Left ventricle myocardium superior (tissue), 1 donor: ENCODE measurements around the gene SEMA4C. TPM values are rescaled to one million over a fixed set of nuclear protein-coding genes. Genes with fewer than 3 reads are reported as not detected.
"Not testable (repeated sequence)": the region's sequence is repeated elsewhere in the genome, so short reads cannot be mapped to it uniquely, and the experiment has no call there.

Source experiments
- ATAC-seq: fragments of 200-7000 bp; cut with Tn5 transposase; one replicate; pipeline ENCODE4 v1.9.1; 2020; ENCODE audit warnings: mild to moderate bottlenecking, moderate library complexity
- DNase-seq: peaks from one replicate; pipeline ENCODE4 v3.0.0-alpha.2; 2020
- intact Hi-C: fragments of 100-400 bp; cut with micrococcal nuclease; formaldehyde crosslinking; loops from one replicate; pipeline ENCODE4 v1.11.0; 2022
- total RNA-seq: library from RNA; stranded (reverse); fragmentation: NEBNext Ultra II Directional; extraction: Animal tissue kit (Norgen Biotek cat#: 25700); gene quantifications from one replicate; pipeline ENCODE4 v1.2.1, GENCODE V29; 2021
- donor health status: DM: no; HTN: yes; CAD: no; lungs with severe emphysema.

SEMA4C gene
- total RNA-seq, 1 donor from 2014 or later: 17.0 TPM

- ATAC-seq: peak; percentile 14
- DNase-seq: no peak
Observed at GRCh38 chr2:96898641-96899412, 28.9 kb upstream of the SEMA4C start.

DNA sequence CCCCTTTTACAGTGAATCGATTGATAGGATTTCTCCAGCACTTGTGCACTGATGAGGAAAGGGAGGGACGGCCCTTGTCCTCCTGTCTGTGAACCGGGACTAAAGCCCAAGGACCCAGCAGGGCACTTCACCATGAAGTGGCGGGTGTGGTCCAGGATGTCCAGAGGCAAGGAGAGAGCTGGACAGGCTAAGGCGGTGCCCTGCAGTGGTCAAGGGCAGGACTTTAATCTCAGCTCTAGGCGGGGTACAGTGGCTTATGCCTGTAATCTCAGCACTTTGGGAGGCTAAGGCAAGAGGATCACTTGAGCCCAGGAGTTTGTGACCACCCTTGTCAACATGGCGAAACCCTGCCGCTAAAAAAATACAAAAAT is 28.2 kb upstream of the SEMA4C start:
- no peak for DNase-seq
- no peak for ATAC-seq
- intact Hi-C loops: no loop called here

More at GRCh38 chr2:96898641-96899412, 28.9 kb upstream of the SEMA4C start:
- intact Hi-C loops: no loop called here

- no peak for ATAC-seq
Observed at GRCh38 chr2:96897491-96898134, 27.7 kb upstream of the SEMA4C start.

GRCh38 chr2:96895746-96896651 is 26.1 kb upstream of the SEMA4C start:
- DNase-seq: no peak
- no peak for ATAC-seq
- intact Hi-C loops: no loop called here

More at GRCh38 chr2:96897491-96898134, 27.7 kb upstream of the SEMA4C start:
- intact Hi-C loops: no loop called here
- DNase-seq: no peak

GRCh38 chr2:96895032-96895745 is 25.3 kb upstream of the SEMA4C start:
- DNase-seq: no peak
- intact Hi-C loops: no loop called here

DNA sequence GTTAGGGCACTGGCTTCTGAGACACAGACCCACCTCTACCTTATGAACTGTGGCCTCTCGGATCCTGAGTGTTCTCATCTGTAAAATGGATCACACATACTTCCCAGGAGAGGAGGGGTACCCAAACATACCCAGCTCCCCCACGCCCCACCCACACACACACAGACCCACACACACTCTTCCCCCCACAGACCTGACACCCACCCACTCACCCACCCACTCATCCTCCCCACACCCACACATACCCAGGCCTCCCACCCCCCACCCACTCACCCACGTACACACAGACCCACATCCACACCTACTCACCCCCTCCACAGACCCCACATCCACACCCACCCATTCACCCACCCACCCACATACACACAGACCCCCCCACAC is 24.3 kb upstream of the SEMA4C start:
- ATAC-seq: no peak
- intact Hi-C loops: no loop called here
- no peak for DNase-seq

More at GRCh38 chr2:96895032-96895745, 25.3 kb upstream of the SEMA4C start:
- peak; percentile 32 for ATAC-seq

DNA sequence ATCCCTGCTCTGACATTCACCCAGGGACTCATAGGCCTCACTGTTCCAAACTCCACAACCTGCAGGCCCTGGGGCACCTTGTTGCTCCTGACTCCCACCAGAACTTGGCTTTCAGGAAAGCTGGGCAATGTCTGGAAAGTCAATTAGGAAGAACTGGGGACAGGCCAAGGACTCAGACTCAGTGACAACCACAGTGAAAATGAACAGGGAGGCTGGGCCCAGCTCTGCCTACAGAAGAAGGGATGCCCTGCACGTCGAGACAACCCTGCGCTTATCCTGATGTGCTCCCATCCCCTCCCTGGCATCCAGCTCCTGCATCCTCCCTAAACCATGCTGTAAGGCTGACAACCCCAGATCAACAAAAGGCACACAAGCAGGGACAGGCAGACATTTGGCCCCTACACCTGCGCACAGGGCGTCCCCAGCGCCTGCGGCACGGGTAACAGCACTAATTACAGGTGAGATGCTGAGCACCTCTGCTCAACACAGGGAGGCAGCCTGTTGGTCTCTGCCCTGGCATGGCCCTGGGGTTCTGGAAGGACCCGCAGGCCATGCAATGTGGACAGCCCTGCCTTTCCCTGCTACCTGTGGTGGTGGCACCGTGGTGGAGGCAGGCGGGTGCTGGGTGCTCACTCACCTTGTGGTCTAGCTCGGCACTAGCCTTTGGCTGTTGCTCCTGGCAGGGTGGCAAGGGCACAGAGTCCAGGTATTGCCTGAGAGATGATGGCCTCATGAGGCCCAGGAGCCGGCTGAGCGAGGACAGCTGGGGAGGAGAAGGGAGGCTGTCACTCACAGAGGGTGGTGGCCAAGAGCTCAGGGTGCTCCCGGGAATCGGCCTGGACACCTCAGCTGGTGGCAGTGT is 23.6 kb upstream of the SEMA4C start:
- ATAC-seq (no peak), DNase-seq (no peak)
- intact Hi-C loops: no loop called here

GRCh38 chr2:96891591-96892333 is 21.9 kb upstream of the SEMA4C start:
- DNase-seq (no peak), ATAC-seq (peak; percentile 34)
- intact Hi-C loops: no loop called here

GRCh38 chr2:96890726-96891385 is 21.0 kb upstream of the SEMA4C start:
- no peak for ATAC-seq
- DNase-seq: no peak
- intact Hi-C loops: no loop called here

DNA sequence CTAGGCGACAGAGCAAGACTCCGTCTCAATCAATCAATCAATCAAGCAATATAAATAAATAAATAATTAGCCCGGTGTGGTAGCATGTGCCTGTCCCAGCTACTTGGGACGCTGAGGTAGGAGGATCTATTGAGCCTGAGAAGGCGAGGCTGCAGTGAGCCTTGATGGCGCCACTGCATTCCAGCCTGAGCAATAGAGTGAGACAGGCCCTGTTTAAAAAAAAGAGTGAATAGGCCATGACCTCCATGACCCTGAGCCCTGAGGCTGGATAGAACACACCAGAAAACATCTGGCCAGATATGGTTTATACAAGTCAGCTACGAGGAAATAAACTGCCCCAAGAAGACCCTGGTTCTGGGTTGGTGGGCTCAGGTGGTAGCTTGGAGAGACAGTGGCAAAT is 20.4 kb upstream of the SEMA4C start:
- DNase-seq: no peak
- intact Hi-C loops: no loop called here

GRCh38 chr2:96889502-96889901 is 19.6 kb upstream of the SEMA4C start:
- intact Hi-C loops, DNase-seq, ATAC-seq: not testable (repeated sequence)

More for the DNA sequence above, 20.4 kb upstream of the SEMA4C start:
- no peak for ATAC-seq

DNA sequence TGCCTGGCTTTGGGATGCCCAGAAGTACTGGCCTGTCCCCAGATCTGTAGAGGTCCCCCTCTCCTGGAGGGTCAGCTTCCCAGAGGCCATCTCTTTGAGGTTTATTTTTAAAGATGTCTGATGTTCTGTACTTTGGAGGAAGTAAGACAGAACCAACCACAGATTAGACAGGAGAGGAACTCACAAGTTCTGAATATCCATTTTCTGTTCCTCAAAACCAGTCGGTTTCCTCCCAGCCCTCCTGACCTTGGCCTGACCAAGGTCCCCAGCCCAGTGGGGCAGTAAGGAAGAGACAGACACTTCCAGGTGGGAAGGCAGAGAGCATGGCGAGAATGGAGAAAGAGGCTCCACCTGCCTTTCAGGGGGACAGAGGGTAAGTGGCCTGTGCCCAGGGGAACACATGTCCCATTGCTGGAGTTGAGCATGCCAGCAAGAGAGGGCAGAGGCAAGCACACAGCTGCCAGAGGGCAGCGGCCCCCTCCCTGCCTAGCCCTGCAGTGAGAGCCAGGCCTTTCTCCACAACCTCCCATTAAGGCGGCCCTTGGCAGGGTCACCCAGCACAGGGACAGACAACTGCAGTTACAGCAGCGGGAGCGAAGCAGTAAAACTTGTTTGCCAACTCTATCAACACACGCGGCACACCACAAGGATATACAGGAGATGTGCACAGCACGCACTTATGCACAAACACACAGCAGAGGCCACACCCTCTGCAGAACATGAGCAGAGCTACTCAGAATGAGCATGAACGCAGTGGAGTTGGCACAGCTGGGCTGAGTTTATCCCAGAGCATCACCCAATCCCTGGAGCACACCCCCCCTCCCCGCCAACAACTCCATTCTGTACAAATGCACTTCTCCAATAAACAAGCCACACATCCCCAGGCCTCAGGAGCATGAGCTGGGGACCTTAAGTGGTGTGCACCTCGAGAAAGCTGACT is 18.5 kb upstream of the SEMA4C start:
- DNase-seq (peak; percentile 67), ATAC-seq (peak; percentile 75)
- intact Hi-C loops: no loop called here

GRCh38 chr2:96887493-96888012 is 17.7 kb upstream of the SEMA4C start:
- intact Hi-C loops: no loop called here
- ATAC-seq (peak; percentile 74), DNase-seq (peak; percentile 56)

GRCh38 chr2:96885432-96886347 is 15.8 kb upstream of the SEMA4C start:
- intact Hi-C loops: no loop called here
- ATAC-seq: no peak

More at GRCh38 chr2:96885432-96886347, 15.8 kb upstream of the SEMA4C start:
- DNase-seq: no peak
